AG09319 (cell line): Measurements from ENCODE around the gene ATG5.

Source experiments
- DNase-seq: peaks from one replicate; pipeline ENCODE4 v3.0.0-alpha.2; 2010; ENCODE audit warnings: low read depth; ENCODE audit errors: extremely low read depth
- TF ChIP-seq, protein P1 (sequence below): IDR thresholded peaks from 2 replicates; pipeline ENCODE4 v1.5.1; 2011; ENCODE audit warnings: low read depth, mild to moderate bottlenecking, inconsistent platforms, low read length, moderate library complexity

Gene ATG5

GRCh38 chr6:106143665-106144064, 181.9 kb downstream of the ATG5 start:
- TF ChIP-seq, protein P1, sequence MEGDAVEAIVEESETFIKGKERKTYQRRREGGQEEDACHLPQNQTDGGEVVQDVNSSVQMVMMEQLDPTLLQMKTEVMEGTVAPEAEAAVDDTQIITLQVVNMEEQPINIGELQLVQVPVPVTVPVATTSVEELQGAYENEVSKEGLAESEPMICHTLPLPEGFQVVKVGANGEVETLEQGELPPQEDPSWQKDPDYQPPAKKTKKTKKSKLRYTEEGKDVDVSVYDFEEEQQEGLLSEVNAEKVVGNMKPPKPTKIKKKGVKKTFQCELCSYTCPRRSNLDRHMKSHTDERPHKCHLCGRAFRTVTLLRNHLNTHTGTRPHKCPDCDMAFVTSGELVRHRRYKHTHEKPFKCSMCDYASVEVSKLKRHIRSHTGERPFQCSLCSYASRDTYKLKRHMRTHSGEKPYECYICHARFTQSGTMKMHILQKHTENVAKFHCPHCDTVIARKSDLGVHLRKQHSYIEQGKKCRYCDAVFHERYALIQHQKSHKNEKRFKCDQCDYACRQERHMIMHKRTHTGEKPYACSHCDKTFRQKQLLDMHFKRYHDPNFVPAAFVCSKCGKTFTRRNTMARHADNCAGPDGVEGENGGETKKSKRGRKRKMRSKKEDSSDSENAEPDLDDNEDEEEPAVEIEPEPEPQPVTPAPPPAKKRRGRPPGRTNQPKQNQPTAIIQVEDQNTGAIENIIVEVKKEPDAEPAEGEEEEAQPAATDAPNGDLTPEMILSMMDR: no peak
- no peak for DNase-seq

GRCh38 chr6:106142876-106143431, 182.6 kb downstream of the ATG5 start:
- DNase-seq: no peak
- TF ChIP-seq, protein P1: no peak

DNA sequence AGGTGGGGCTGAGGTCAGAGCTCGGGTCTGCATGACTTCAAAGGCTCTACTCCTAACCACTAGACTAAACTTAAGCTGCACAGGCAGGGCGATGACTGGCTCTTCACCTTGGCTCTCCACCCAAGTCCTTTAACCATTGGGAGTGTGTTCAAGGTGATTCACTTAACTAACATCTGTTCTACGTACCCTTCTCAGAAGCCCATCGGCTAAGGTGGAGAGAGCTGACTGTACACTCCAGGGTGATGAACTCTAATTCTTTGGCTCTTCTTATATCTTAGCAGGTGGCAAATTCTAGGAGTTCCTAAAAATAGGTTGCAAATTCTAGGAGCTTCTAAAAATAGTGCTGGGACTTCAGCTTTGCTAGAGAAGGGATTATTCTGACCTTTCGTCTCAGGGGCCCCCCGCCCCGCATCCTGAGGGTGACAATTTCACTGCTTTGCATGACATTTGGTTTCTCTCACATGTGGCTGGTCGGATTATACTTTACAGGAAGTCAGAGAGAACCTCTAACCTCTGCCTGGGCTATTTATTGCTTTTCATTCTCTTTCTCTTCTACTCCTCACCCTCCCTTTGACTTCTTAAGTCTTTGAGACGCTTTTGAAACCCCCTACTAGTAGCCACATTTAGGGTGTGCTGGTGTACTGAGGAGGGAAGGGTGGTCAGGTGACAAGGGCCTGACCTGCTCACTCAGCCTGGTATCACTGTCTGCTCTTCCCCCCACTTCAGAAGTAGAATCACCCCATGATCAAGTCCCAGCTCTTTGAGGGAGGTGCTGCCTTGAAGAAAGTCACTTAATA, 183.9 kb downstream of the ATG5 start:
- TF ChIP-seq, protein P1: no peak
- no peak for DNase-seq

DNA sequence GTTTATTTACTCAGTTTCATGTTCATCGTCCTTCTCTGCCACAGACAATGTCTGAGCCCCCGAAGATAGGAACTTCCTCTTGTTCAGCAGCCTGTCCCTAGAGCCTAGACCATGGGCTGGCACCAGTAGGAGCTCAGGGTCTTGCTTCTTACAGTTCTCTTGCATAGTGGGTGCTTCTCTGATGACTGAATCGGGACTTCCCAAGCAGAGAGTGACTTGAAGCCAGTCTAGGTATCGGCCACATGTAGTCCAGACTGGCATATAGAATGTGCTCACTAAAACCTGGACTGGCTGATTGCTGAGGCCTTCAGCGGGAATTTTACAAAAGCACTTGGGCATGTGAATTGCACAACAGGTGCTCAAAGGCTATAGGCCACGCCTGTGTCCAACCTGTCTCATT, 187.4 kb downstream of the ATG5 start:
- TF ChIP-seq, protein P1: no peak
- no peak for DNase-seq

DNA sequence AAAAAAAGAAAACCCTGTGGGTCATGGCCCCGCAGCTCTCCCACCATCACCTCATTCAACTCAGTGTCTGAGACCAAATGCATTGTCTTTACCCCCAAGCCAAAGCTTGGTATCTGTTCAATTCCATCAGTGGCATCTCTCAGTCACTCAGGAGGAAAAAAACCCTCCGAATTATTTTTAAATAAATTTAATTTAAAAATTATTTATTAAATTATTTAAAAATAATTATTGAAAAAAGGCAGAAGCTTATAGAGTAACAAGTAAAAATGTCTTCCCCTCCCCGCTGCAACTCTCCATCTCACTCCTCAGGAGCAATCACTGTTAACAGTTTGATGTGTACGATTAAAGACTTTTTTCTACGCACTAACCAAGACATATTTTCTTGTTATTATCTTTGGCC, 188.7 kb downstream of the ATG5 start:
- no peak for DNase-seq
- TF ChIP-seq, protein P1: no peak

DNA sequence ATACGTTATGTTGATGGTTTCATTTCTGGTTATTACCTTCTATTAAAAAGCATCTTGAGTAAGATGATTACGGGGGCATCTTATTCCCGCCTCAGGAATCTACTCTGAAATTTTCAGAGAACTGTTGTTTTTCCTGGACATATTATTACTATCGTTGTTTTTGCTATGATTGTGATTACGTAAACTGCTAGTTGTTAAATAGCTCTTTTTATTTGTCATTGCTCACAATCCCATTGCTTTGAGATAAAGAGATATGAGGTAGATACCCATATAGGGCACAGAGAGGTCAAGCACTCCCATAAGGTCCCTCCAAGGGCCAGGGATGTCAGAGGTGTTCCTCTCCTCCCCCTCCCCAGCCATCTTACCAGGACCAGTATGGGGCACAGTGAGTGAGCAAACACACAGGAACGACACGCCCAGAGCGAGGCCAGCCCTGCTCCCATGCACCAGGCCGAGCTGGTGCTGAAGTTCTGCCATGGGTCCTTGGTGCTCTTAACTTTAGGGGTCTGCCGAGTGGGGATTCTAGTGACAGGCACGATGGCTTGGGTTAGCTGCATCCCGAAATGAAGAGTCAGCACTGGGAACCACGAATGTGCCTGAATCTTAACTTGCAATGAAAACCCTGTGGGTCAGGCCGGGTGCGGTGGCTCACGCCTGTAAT, 189.5 kb downstream of the ATG5 start:
- no peak for DNase-seq
- TF ChIP-seq, protein P1: no peak
